ENCODE results near the gene KDM6A. TPM values are rescaled to one million over a fixed set of nuclear protein-coding genes. Genes with fewer than 3 reads are reported as not detected.

KDM6A gene
- total RNA-seq, 1 donor = 20.3 TPM

- Histone ChIP-seq H3K36me3 (ENCODE audit: insufficient read depth, low read length) (no peaks in the 10 kb centered on the region), H3K27me3 (ENCODE audit: insufficient read depth, low read length) (no peaks in the 10 kb centered on the region), H3K79me2 (ENCODE audit: insufficient read depth, low read length) (peaks cover 52% of the 10 kb centered on the region), H3K27ac (ENCODE audit: low read depth, low read length) (no peak overlapping the region), H3K4me3 (ENCODE audit: insufficient read depth, low read length) (no peak overlapping the region), H3K4me2 (ENCODE audit: insufficient read depth, low read length) (no peak overlapping the region), H2AFZ (ENCODE audit: low read length) (no peak overlapping the region), H3K9me3 (ENCODE audit: low read depth, low read length) (no peaks in the 10 kb centered on the region), H3K4me1 (ENCODE audit: insufficient read depth, low read length) (no peaks in the 10 kb centered on the region), H4K20me1 (ENCODE audit: insufficient read depth, low read length) (peaks cover 24% of the 10 kb centered on the region)
- TF ChIP-seq, protein P1, sequence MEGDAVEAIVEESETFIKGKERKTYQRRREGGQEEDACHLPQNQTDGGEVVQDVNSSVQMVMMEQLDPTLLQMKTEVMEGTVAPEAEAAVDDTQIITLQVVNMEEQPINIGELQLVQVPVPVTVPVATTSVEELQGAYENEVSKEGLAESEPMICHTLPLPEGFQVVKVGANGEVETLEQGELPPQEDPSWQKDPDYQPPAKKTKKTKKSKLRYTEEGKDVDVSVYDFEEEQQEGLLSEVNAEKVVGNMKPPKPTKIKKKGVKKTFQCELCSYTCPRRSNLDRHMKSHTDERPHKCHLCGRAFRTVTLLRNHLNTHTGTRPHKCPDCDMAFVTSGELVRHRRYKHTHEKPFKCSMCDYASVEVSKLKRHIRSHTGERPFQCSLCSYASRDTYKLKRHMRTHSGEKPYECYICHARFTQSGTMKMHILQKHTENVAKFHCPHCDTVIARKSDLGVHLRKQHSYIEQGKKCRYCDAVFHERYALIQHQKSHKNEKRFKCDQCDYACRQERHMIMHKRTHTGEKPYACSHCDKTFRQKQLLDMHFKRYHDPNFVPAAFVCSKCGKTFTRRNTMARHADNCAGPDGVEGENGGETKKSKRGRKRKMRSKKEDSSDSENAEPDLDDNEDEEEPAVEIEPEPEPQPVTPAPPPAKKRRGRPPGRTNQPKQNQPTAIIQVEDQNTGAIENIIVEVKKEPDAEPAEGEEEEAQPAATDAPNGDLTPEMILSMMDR (IDR thresholded peaks at IDR 0.05; ENCODE audit: extremely low read depth, low read depth, low read length) = no peak
- DNase-seq (ENCODE audit: insufficient read length, low spot score, missing footprints) = no peak
Observed at GRCh38 chrX:44980883-44981282, 107.9 kb downstream of the KDM6A start.

DNA sequence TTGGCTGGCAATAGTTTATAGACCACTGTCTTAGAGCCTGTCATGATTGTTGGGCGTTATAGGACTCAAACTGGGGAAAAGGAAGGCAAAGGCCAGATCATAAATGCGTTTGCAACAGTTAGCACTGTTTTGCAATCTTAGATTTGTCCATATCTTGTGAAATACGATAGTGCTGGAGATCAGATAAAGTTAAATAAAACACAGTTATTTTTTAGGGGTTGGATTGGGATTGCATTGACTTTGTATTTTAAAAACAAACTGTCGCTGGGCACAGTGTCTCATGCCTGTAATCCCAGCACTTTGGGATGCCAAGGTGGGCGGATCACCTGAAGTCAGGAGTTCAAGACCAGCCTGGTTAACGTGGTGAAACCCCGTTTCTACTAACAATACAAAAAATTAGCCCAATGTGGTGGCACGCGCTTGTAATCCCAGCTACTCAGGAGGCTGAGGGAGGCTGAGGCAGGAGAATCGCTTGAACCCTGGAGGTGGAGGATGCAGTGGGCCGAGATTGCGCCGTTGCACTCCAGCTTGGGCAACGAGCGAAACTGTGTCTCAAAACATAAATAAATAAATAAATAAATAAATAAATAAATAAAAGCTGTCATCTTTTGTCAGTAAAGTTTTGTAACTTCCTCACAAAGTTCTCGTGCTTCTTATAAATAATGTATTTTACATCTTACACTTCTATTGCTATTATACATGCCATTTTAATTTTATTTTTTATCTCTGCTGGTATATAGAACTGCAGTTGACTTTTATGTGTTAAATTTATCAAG lies 117.2 kb downstream of the KDM6A start:
- H3K27me3 ChIP-seq (ENCODE audit: insufficient read depth, low read length) = no peaks in the 10 kb centered on the region
- H3K27ac ChIP-seq (ENCODE audit: low read depth, low read length) = no peak overlapping the region
- no peaks in the 10 kb centered on the region for H3K4me1 ChIP-seq (ENCODE audit: insufficient read depth, low read length)
- no peaks in the 10 kb centered on the region for H3K36me3 ChIP-seq (ENCODE audit: insufficient read depth, low read length)
- peaks cover 13% of the 10 kb centered on the region for H4K20me1 ChIP-seq (ENCODE audit: insufficient read depth, low read length)
- no peak overlapping the region for H3K4me3 ChIP-seq (ENCODE audit: insufficient read depth, low read length)
- H2AFZ ChIP-seq (ENCODE audit: low read length) = no peak overlapping the region
- H3K79me2 ChIP-seq (ENCODE audit: insufficient read depth, low read length) = peaks cover 44% of the 10 kb centered on the region
- H3K9me3 ChIP-seq (ENCODE audit: low read depth, low read length) = no peaks in the 10 kb centered on the region
- H3K4me2 ChIP-seq (ENCODE audit: insufficient read depth, low read length) = no peak overlapping the region
- TF ChIP-seq, protein P1 (IDR thresholded peaks at IDR 0.05; ENCODE audit: extremely low read depth, low read depth, low read length) = no peak
- DNase-seq (ENCODE audit: insufficient read length, low spot score, missing footprints) = no peak

DNA sequence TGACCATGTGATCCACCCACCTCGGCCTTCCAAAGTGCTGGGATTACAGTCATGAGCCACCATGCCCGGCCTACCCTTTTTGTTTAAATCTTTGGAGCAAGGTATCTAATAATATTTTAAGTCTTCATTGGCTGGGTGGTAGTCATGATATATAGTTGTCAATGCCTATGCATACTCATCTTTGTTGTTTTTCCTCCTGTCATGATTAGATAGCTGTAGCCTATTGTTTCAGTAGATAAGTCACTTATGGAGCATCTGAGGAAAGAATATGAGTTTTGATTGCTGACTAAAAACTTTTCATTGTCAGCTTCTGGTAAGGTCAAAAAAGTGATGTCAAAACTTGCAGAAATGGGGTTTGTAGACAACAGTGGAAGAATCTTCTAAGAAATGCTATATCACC lies 119.8 kb downstream of the KDM6A start:
- no peaks in the 10 kb centered on the region for H3K27me3 ChIP-seq (ENCODE audit: insufficient read depth, low read length)
- H3K4me3 ChIP-seq (ENCODE audit: insufficient read depth, low read length) = no peak overlapping the region
- no peak overlapping the region for H3K4me2 ChIP-seq (ENCODE audit: insufficient read depth, low read length)
- H2AFZ ChIP-seq (ENCODE audit: low read length) = no peak overlapping the region
- H3K79me2 ChIP-seq (ENCODE audit: insufficient read depth, low read length) = peaks cover 57% of the 10 kb centered on the region
- no peaks in the 10 kb centered on the region for H3K9me3 ChIP-seq (ENCODE audit: low read depth, low read length)
- peaks cover 3% of the 10 kb centered on the region for H3K4me1 ChIP-seq (ENCODE audit: insufficient read depth, low read length)
- H3K27ac ChIP-seq (ENCODE audit: low read depth, low read length) = no peak overlapping the region
- TF ChIP-seq, protein P1 (IDR thresholded peaks at IDR 0.05; ENCODE audit: extremely low read depth, low read depth, low read length) = no peak
- no peak for DNase-seq (ENCODE audit: insufficient read length, low spot score, missing footprints)
- peaks cover 26% of the 10 kb centered on the region for H4K20me1 ChIP-seq (ENCODE audit: insufficient read depth, low read length)
- H3K36me3 ChIP-seq (ENCODE audit: insufficient read depth, low read length) = no peaks in the 10 kb centered on the region

DNA sequence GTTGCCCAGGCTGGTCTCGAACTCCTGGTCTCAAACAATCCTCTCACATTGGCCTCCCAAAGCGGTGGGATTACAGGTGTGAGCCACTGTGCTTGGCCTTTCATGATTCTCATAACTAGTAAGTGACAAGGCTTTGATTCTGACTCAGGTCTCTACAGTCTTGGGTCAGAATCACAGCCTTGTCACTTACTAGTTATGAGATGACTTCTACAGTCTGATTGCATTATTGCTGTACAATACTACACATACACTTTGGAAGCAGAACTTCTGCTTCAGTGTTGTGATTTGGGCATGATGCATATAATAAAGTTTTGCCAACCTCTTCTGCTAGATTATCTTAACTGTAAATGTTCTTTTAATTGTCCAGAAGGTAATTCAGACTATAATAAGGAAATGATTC lies 123.3 kb downstream of the KDM6A start:
- Histone ChIP-seq H2AFZ (ENCODE audit: low read length) (no peak overlapping the region), H3K4me1 (ENCODE audit: insufficient read depth, low read length) (peaks cover 3% of the 10 kb centered on the region), H3K4me3 (ENCODE audit: insufficient read depth, low read length) (no peak overlapping the region), H3K4me2 (ENCODE audit: insufficient read depth, low read length) (no peak overlapping the region), H3K79me2 (ENCODE audit: insufficient read depth, low read length) (peaks cover 66% of the 10 kb centered on the region), H4K20me1 (ENCODE audit: insufficient read depth, low read length) (peaks cover 48% of the 10 kb centered on the region), H3K27me3 (ENCODE audit: insufficient read depth, low read length) (no peaks in the 10 kb centered on the region), H3K27ac (ENCODE audit: low read depth, low read length) (no peak overlapping the region), H3K36me3 (ENCODE audit: insufficient read depth, low read length) (no peaks in the 10 kb centered on the region), H3K9me3 (ENCODE audit: low read depth, low read length) (no peaks in the 10 kb centered on the region)
- no peak for DNase-seq (ENCODE audit: insufficient read length, low spot score, missing footprints)
- TF ChIP-seq, protein P1 (IDR thresholded peaks at IDR 0.05; ENCODE audit: extremely low read depth, low read depth, low read length) = no peak
